HG02938 (cell line): ENCODE results near the gene WDR70.
"Not testable (repeated sequence)": the region's sequence is repeated elsewhere in the genome, so short reads cannot be mapped to it uniquely, and the experiment has no call there.

ENCODE experiments used
- ATAC-seq: cut with Tn5 transposase; IDR thresholded peaks from one replicate; pipeline ENCODE4 v1.9.1; 2021; ENCODE audit warnings: mild to moderate bottlenecking, moderate library complexity; ENCODE audit not compliant: unreplicated experiment

WDR70 gene

GRCh38 chr5:37628876-37629275, 249.8 kb downstream of the WDR70 start:
- no peak for ATAC-seq

DNA sequence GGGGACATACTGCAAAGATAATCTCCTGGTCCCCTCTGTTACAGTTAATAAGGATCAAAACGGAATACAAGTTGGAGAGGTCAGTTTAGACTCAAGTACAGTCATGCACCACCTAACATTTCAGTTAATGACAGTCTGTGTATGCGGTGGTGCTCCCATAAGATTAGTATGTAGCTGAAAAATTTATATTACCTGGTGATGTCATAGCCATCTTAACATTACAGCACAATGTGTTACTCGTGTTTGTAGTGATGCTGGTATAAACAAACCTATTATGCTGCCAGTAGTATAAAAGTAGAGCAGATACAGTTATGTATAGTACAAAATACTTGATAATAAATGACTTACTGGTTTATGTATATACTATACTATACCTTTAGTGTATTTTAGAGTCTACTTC, 252.8 kb downstream of the WDR70 start:
- no peak for ATAC-seq

GRCh38 chr5:37637165-37637845, 258.2 kb downstream of the WDR70 start:
- ATAC-seq: no peak

DNA sequence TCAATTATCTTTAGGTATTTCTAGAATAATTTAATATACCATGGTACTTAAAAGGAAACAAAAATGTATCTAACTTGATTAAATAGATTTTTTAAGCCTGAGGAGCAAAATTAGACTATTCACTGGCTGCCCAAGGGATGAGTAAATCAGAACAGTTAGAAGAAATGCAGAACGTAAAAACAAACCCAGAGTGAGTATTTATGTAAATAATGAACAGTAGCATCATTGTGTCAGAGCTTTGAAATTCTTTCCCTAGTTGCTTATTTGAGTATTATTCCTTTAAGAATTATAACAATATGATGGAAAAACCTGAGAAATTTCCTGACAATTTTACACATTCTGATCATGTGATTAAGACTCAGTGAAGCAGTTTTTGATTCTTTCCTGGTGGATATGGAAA, 259.8 kb downstream of the WDR70 start:
- ATAC-seq: no peak

DNA sequence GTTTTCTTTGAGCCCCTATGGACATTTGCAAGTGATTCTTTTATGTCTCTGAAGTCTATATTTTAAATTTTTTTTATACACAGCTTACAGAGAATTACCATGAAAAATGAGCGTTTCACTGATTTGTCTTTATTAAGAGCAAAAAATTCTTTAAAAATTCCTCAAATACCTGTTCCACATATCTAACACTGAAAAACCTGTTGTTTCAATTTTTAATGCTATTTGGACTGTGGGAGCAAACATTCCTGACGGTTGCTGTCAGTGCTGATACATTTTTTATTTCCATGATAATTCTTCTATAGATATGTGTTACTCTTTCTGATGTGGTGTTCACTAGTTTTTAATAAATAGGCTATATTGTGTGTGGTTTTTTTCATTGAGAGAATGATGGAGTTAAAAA, 261.0 kb downstream of the WDR70 start:
- no peak for ATAC-seq

GRCh38 chr5:37641933-37642332, 262.8 kb downstream of the WDR70 start:
- ATAC-seq: no peak

DNA sequence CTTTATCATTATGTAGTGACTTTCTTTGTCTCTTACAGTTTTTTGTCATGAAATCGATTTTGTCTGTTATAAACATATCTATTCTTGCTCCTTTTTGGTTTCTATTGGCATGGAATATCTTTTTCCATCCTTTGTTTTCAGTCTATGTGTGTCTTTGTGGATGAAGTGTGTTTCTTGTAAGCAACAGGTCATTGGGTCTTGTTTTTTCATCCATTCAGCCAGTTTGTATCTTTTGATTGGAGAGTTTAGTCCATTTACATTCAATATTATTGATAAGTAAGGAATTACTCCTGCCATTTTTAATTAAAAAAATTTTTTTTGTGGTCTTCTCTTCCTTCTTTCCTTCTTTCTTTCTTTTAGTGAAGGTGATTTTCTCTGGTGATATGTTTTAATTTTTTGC, 266.6 kb downstream of the WDR70 start:
- no peak for ATAC-seq

GRCh38 chr5:37654566-37654965, 275.4 kb downstream of the WDR70 start:
- ATAC-seq: not testable (repeated sequence)

DNA sequence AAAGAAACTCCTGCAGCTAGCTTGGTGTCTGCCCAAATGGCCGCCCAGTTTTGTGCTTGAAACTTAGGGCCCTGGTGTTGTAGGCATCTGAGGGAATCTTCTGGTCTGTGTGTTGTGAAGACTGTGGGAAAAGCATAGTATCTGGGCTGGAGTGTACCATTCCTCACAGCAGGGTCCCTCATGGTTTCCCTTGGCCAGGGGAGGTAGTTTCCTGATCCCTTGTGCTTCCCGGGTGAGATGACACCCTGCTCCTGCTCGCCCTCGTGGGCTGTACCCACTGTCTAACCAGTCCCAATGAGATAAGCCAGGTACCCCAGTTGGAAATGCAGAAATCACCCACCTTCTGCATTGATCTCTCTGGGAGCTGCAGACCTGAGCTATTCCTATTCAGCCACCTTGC, 277.9 kb downstream of the WDR70 start:
- ATAC-seq: no peak

- no peak for ATAC-seq
Observed at GRCh38 chr5:37658440-37658839, 279.3 kb downstream of the WDR70 start.

- no peak for ATAC-seq
Observed at GRCh38 chr5:37660319-37660718, 281.2 kb downstream of the WDR70 start.

DNA sequence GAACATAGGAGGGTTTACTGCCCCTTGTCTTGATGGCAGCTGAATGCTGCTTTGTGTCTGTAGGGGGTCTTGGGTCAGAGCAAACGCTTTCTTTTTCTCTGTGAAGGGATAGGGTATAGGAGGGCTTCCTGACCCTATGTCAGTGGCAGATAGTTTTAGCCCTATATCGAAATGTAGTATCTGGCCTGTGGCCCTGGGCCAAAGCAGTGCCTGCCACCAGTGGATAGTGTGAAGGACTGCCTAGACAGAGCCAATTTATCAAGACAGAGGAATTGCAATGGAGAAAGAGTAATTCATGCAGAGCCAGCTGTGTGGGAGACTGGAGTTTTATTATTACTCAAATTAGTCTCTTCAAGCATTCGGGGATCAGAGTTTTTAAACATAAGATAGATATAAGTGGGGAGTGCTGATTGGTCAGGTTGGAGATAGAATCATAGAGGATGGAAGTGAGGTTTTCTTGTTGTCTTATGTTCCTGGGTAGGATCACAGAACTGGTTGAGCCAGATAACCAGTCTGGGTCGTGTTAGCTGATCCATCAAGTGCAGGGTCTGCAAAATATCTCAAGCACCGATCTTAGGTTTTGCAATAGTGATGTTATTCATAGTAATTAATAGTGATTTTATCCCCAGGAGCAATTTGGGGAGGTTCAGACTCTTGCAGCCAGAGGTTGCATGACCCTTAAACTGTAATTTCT, 282.3 kb downstream of the WDR70 start:
- no peak for ATAC-seq

- no peak for ATAC-seq
Observed at GRCh38 chr5:37661951-37662350, 282.8 kb downstream of the WDR70 start.

GRCh38 chr5:37662362-37662761, 283.2 kb downstream of the WDR70 start:
- ATAC-seq: no peak

GRCh38 chr5:37662789-37663485, 283.8 kb downstream of the WDR70 start:
- no peak for ATAC-seq

DNA sequence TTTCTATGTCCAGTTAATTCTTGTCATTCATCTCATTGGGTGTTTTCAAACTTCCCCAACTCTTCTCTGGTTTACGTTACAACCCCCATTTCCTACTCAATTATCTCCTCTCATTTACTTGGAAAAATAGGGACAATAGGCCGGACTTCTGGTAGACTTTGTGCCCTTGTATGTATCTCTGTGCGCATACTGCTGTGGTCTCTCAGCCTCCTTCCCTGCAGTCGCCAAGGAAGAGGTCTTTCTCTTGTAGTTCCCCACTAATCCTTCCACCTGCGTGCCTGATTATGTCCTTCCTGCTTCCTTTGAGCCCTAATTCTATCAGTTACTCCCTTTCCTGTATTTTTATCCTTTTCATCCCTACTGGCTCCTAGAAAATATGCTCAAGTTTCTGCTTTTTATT, 284.4 kb downstream of the WDR70 start:
- no peak for ATAC-seq

DNA sequence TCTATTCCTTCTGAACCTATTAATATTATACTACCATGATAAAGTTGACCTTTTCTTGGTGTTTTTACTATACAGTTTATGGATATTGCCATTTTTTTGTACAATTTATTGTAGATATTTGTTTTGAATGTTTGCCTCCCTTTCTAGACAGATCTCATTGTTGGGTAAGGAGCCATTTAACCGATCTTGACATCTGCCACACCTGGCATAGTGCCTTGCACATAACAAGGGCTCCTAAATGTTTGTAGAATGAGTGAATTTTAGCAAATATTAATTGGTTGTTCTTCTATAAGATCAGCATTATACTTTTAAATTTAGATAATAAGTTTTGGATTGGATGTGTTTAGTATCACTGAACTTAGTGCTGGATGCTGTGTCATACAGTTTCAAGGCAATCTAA, 285.4 kb downstream of the WDR70 start:
- ATAC-seq: no peak

DNA sequence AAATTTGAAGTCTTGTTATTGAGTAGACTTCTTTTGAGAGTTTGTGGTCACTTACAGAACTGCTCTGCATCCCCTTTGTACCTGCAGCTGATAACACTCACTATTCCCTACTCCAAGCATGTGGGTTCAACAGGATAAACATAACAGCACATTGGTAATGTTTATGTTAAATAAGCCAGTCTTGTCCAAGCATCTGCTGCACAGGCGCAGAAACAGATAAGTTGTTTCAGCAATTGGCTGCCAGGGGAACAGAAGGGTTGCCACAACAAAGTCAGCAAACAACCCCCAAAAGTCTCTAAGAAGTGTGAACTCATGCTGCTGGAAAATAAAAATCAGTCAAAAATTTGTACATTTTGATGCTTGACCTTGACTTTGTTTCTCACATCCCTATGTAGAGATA, 286.2 kb downstream of the WDR70 start:
- no peak for ATAC-seq

DNA sequence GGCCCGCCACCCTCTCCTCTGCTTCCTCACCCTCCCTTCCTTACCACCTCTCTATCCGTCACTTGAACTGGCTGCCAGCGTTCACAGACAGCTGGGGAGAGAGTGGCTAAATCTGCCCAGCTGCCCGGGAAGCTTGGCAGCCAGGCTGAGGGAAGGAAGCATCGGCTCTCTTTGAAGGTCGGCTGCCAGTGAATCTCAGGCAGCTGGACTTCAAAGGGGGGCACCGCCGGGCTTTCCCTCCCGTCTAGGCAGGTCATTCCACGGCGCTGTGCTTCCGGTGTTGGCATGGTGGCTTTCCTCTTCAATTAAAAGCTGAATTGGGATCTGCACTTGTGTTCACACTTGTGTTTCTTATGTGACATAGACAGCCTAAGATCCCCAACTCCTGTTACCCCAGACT, 286.8 kb downstream of the WDR70 start:
- ATAC-seq: no peak

DNA sequence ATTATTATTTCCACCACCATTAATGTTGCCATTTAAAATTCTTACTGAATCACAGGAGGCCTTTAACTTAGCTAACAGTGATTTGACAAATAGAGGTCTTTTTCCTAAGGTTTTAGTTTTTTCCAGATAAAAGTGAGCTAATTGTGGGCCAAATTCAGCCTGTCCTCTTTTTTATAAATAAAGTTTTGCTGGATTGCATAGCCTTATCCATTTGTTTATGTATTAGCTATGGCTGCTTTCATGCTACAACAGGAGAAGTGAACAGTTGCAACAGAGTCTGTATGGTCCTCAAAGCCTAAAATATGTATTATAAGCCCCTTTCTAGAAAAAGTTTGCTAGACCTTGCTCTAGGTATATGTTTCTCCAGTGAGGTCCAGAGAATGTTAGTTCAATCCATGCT, 288.3 kb downstream of the WDR70 start:
- ATAC-seq: no peak

DNA sequence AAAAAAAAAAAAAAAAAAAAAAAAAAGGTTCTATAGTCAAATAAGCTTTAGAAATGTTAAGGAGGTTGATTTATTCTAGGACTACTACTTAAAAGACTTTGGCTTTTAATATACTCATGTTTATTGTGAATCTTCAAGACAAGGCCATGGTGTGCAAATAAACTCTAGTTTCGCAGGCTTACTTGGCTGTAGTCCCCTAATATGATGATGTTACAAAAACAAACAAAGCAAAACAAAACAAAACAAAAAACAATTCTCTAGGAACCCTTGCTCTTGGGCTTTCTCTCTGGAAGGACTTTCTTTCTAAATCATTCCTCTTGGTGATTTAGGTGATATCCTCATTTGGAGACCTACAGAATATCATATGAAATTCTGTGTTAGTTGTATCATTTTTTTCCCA, 288.7 kb downstream of the WDR70 start:
- ATAC-seq: no peak

DNA sequence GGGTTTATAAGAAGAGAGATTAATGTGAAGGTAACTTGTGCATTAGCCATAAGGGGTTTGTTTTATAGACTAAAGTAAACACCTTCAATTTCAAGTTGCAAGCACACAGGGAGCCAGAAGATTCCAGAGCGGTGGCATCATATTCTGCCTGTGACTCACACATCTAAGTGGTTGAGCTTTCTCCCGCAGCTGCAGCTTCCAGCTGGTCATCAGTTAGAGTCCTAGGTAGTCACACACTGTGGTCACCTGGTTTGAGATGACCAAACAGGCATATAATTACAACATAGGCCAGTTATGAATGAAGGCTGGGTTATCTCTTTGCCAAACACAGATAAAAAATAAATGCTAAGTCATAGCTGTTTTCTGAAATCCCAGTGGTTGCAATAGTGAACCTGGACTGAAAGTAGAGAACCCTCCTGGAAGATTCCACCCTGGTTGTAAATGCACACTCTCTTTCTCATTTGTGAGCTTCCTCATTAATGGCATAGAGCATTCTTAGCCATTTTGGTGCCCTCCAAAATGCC, 289.5 kb downstream of the WDR70 start:
- ATAC-seq: no peak
